Stomach (tissue), 4 donors: ENCODE data around the gene BCAS3.

ENCODE experiments used
- POLR2A ChIP-seq, 4 donors: fragments of 450-650 bp; IDR thresholded peaks; one replicate each; pipeline ENCODE4 v1.6.1; 2016; ENCODE audit warnings: antibody characterized with exemption in 4 of 4, control low read depth in 2 of 4, mild to moderate bottlenecking in 1 of 4, moderate library complexity in 1 of 4
- TF ChIP-seq, protein P1 (sequence below), 7 experiments: fragments of 450-650 bp in 4 of 7; fragments of 200-600 bp in 3 of 7; sonication (generic) in 3 of 7; IDR thresholded peaks; one replicate each; pipeline ENCODE4 v1.5.1; 2016 to 2019; ENCODE audit warnings: antibody characterized with exemption in 7 of 7, control low read depth in 2 of 7, mild to moderate bottlenecking in 1 of 7

DNA sequence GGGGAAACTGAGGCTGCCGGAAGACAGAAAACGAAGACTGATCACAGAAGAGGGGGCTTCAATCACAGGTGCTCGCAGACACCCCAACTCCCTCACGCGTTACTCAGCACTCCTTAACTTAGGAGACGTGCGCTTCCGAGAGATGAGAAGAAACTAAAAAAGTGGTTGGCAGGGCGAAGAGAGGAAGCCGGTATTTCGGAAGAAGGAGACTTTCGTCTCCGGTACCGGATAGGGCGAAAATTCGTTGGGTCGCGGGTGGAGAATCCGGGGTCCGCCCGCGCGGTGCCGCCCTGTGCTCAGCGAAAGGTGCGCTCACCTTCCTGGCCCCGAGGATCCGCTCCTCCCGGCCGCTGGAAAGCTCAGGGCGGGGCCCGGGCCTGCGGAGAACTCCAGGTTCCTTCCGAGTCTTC is 721.1 kb downstream of the BCAS3 start:
- TF ChIP-seq, protein P1, sequence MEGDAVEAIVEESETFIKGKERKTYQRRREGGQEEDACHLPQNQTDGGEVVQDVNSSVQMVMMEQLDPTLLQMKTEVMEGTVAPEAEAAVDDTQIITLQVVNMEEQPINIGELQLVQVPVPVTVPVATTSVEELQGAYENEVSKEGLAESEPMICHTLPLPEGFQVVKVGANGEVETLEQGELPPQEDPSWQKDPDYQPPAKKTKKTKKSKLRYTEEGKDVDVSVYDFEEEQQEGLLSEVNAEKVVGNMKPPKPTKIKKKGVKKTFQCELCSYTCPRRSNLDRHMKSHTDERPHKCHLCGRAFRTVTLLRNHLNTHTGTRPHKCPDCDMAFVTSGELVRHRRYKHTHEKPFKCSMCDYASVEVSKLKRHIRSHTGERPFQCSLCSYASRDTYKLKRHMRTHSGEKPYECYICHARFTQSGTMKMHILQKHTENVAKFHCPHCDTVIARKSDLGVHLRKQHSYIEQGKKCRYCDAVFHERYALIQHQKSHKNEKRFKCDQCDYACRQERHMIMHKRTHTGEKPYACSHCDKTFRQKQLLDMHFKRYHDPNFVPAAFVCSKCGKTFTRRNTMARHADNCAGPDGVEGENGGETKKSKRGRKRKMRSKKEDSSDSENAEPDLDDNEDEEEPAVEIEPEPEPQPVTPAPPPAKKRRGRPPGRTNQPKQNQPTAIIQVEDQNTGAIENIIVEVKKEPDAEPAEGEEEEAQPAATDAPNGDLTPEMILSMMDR (IDR thresholded peaks at IDR 0.05), result no peak
- TF ChIP-seq POLR2A (IDR thresholded peaks at IDR 0.05), result no peak
